Astrocyte of the spinal cord (primary cell): ENCODE results near the gene RABGEF1.
"Not testable (repeated sequence)": the region's sequence is repeated elsewhere in the genome, so short reads cannot be mapped to it uniquely, and the experiment has no call there.

Experiments used
- DNase-seq: peaks from one replicate; pipeline ENCODE4 v3.0.0; 2011; ENCODE audit warnings: low read depth, low spot score
- H3K4me3 ChIP-seq: 2 replicates; pipeline ENCODE4 v1.5.1; 2011; ENCODE audit warnings: low read depth, mild to moderate bottlenecking, low read length, moderate library complexity
- in situ Hi-C: cut with HindIII; loops from 2 replicates; pipeline ENCODE4 v1.10.0; 2017; ENCODE audit warnings: low sequenced_read_pairs
- TF ChIP-seq, protein P1 (sequence below): IDR thresholded peaks from 2 replicates; pipeline ENCODE4 v1.5.1; 2012; ENCODE audit warnings: low read depth, mild to moderate bottlenecking, low read length, inconsistent platforms

RABGEF1 gene

DNA sequence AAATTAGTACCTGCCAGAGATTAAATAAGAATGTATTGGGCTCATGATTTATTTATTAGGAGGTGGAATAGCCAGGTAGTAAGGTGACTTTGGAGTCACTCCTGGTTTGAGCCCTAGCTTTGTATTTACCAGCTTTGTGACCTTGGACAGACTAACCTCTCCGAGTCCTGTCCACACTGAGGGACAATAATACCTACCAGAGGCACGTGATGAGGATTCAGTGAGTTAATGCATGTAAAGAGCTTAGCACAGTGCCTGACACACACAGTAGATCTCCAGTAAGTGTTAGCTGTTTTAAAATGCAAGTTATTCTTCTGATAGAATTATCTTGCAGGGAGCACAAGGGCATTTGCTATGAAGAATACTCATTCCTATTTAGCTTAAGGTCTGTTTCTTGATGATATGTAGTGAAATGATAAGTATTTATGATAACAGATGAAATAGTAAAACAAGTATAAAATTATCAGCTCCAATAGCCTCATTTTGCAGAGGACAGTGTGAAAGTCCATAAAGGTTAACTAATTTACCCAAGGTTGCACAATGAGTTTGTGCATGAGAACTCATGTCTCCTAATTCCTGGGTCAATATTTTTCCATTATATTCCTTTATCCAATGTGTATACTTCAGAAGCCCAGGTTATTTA lies 36.4 kb downstream of the RABGEF1 start:
- in situ Hi-C loops, result no loop called here
- TF ChIP-seq, protein P1, sequence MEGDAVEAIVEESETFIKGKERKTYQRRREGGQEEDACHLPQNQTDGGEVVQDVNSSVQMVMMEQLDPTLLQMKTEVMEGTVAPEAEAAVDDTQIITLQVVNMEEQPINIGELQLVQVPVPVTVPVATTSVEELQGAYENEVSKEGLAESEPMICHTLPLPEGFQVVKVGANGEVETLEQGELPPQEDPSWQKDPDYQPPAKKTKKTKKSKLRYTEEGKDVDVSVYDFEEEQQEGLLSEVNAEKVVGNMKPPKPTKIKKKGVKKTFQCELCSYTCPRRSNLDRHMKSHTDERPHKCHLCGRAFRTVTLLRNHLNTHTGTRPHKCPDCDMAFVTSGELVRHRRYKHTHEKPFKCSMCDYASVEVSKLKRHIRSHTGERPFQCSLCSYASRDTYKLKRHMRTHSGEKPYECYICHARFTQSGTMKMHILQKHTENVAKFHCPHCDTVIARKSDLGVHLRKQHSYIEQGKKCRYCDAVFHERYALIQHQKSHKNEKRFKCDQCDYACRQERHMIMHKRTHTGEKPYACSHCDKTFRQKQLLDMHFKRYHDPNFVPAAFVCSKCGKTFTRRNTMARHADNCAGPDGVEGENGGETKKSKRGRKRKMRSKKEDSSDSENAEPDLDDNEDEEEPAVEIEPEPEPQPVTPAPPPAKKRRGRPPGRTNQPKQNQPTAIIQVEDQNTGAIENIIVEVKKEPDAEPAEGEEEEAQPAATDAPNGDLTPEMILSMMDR, result no peak
- DNase-seq, result no peak
- H3K4me3 ChIP-seq, result no peak overlapping the region

DNA sequence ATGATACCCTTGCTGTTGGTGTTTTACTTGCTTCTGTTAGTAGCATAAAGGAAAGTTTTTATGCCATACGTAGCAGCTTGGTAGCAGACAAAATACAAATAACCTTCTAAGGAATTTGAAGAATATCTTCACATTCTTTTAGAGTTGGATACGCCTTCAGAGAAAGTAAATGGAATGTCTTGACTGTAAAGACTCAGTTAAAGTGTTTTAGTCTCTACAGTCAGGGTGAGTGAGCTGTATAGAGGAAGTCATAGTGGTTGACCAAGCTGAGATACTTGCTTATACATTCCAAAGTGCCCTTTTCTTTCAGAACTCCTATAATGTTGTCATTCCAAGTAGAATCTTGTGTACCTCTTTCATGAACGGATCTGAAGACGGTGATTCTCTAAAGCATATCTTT lies 37.7 kb downstream of the RABGEF1 start:
- in situ Hi-C loops, result no loop called here
- TF ChIP-seq, protein P1, result no peak
- DNase-seq, result peak; percentile 37

DNA sequence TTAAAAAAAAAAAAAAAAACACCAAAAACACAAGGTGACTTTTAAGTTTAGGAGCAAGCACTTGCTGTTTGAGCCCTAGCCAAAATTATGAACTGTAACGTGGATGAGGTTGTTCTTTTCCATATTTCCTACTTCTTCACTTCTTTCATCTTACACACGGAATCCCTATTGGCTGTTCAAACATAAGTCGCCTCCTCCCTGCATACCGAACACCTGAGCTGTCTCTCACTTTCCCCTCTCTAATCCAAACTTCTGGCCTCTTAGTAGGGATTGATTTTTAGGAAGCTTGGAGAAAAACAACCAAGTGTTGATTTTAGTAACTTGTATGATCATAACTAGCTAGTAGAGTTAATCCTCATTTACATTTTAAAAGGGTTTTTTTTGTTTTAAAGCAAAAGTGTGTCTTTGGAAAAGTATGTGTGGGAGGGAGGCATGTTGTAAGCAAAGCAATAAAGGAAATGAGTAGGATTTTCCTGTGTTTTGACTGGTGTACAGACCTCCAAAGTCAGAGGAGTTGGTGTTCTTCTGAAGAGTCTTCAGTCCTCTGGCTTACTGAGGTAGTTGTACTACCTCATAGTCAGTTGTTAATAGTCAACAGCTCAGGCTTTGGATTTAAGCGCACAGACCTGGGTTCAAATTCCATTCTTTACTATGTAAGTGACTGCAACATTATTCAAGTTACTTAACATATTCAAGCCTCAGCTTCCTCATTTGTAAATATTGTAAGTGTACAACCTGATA lies 39.3 kb downstream of the RABGEF1 start:
- H3K4me3 ChIP-seq, result no peak overlapping the region
- peak; percentile 35 for DNase-seq

More for the DNA sequence above, 37.7 kb downstream of the RABGEF1 start:
- no peak overlapping the region for H3K4me3 ChIP-seq

DNA sequence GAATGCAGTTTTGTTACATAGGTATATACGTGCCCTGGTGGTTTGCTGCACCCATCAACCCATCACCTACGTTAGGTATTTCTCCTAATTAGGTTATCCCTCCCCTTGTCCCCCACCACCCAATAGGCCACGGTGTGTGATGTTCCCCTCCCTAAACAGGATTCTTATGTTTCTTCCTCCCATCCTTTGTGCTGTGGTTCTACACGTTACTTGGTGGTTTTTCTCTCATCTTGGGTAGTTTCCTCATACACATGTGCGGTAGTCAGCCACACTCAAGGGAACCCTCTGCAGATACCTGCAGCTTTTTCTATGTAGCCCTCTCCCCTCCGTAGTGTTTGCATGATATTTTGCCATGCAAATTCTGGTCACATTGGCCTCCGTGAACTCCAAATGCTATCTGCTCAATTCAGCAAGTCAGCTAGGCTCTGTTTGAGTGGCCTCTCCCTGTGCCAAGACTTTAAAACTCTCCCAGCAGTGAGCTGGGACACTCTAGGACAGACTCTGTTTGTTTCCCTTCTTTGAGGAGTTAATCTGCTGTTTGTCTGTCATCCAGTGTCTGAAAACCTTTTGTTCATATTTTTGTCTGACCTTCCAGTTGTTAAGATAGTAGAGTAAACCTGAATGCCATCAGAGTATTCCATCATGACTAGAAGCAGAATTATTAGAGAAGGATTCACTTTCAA lies 41.0 kb downstream of the RABGEF1 start:
- no peak for DNase-seq
- in situ Hi-C loops, result no loop called here
- TF ChIP-seq, protein P1, result no peak
- no peak overlapping the region for H3K4me3 ChIP-seq

More for the DNA sequence above, 39.3 kb downstream of the RABGEF1 start:
- TF ChIP-seq, protein P1, result no peak
- in situ Hi-C loops, result no loop called here

DNA sequence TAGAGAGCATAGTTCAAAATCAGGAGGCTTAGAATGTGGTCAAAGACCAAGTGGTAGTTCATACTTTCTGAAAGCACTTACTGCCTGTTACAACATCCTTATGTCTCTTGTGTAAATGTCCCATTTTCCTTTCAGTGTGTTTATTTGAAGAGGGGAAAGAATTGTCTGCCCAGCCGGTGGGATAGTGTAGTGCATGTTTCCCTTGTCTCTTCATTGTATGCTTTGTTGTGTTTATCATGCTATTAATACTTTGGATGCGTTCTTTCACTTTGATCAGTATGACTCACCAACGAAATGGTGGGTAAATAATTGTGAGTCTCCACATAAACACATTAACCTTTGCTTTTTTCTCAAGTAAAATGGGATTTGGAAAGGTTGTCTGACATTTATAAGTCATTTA lies 42.3 kb downstream of the RABGEF1 start:
- in situ Hi-C loops, H3K4me3 ChIP-seq, DNase-seq: not testable (repeated sequence)

DNA sequence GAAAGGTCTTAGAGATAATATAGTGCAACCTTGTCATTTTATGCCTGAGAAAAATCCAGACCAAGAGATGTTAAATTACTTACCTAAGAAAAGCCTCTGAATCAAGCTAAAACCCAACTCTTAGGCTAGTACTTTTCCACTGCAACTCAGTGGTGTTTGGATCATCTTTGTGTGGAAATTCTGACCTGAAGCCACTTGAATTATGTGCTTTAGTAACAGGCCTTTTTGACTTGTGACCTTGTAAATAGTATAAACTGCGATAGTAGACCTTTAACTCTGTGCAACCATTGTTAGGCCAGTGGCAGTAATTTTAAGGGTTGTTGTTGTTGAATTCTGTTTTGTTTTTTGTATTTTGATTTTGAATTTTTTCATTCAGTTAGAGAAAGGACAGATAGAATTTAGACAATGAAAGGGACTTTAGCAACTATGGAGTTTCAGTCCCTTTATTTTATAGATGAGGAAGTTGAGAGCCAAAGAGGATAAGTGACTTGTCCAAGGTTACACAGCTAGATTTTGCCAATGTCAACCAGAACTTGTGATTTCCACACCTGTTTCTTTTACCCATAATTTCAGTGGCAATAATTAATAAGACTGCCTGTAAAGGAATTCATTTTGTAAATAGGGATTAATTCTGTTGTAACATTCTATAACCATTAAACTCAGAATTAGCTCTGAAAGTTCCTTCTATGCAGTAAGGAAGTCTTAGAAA lies 43.5 kb downstream of the RABGEF1 start:
- in situ Hi-C loops, H3K4me3 ChIP-seq, DNase-seq: not testable (repeated sequence)

DNA sequence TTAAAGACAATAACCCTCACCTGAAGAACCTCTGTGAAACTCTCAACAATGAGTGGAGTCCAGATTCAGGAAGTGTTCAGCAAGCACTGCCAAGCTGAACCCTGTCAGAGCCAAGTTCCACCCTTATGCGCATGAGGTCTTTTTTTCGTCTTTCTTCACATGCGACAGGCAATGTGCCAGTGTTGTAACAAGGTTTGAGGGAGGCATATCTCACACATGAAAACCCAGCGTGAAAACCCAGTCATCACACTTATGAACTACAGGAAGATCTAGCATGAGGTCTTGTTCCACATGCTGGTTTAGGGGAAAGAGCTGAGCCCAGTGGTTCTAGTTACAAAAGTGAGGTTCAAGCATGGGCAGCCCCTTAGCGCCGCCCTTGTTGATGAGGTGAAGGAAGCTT lies 49.7 kb downstream of the RABGEF1 start:
- no peak for DNase-seq
- in situ Hi-C loops, result no loop called here
- no peak overlapping the region for H3K4me3 ChIP-seq
- TF ChIP-seq, protein P1, result no peak
